ENCODE measurements around the gene DHDH. TPM values are rescaled to one million over a fixed set of nuclear protein-coding genes. Genes with fewer than 3 reads are reported as not detected.

Gene DHDH
- total and polyA plus RNA-seq, 2 of the 13 experiments (the other 11 are each of a cell fraction or from before 2014, with no cell fraction given), result 0.13 to 0.91 TPM

GRCh38 chr19:48993175-48994034, 59.9 kb downstream of the DHDH start, which contains the start of the genes GYS1 and RUVBL2 (continued):
- TF ChIP-seq MLXIP (CRISPR knock-in tag; IDR thresholded peaks at IDR 0.05; ENCODE audit: borderline replicate concordance) (no peak), ZNF142 (CRISPR knock-in tag; IDR thresholded peaks at IDR 0.05) (no peak), ZNF350 (CRISPR knock-in tag; IDR thresholded peaks at IDR 0.05; ENCODE audit: borderline replicate concordance, low read depth) (peak; percentile 78; the same call in 1 of the 2 replicates), KDM4B (CRISPR knock-in tag; IDR thresholded peaks at IDR 0.05) (0 out of 2 replicates have a peak, but pooled peaks have one; percentile 17), ATM (IDR thresholded peaks at IDR 0.05; ENCODE audit: borderline replicate concordance) (no peak), ZNF761 (CRISPR knock-in tag; conservative IDR thresholded peaks at IDR 0.05) (no peak), TAF15 (IDR thresholded peaks at IDR 0.05; ENCODE audit: low read depth, low read length, poor library complexity, severe bottlenecking) (peak; percentile 74), ZBTB33 (CRISPR knock-in tag; IDR thresholded peaks at IDR 0.05) (no peak), LBX2 (CRISPR knock-in tag; IDR thresholded peaks at IDR 0.05; ENCODE audit: borderline replicate concordance) (no peak), RFXANK (CRISPR knock-in tag; IDR thresholded peaks at IDR 0.05) (peak; percentile 56; the same call in 1 of the 2 replicates), ZNF772 (CRISPR knock-in tag; IDR thresholded peaks at IDR 0.05) (0 out of 2 replicates have a peak, but pooled peaks have one; percentile 11), SMARCC2 (IDR thresholded peaks at IDR 0.05) (no peak), ZNF784 (CRISPR knock-in tag; IDR thresholded peaks at IDR 0.05; ENCODE audit: borderline replicate concordance) (no peak; the same call in 1 of the 2 replicates), THYN1 (CRISPR knock-in tag; IDR thresholded peaks at IDR 0.05; ENCODE audit: borderline replicate concordance, low read depth) (no peak), ZNF44 (CRISPR knock-in tag; IDR thresholded peaks at IDR 0.05) (no peak), ZNF850 (CRISPR knock-in tag; conservative IDR thresholded peaks at IDR 0.05) (no peak)
